Measurements from ENCODE around the gene PIEZO1. TPM values are rescaled to one million over a fixed set of nuclear protein-coding genes. Genes with fewer than 3 reads are reported as not detected.

PIEZO1 gene
- polyA plus RNA-seq, 1 of the 3 experiments (the other 2 are of a cell fraction), result 184 TPM

DNA sequence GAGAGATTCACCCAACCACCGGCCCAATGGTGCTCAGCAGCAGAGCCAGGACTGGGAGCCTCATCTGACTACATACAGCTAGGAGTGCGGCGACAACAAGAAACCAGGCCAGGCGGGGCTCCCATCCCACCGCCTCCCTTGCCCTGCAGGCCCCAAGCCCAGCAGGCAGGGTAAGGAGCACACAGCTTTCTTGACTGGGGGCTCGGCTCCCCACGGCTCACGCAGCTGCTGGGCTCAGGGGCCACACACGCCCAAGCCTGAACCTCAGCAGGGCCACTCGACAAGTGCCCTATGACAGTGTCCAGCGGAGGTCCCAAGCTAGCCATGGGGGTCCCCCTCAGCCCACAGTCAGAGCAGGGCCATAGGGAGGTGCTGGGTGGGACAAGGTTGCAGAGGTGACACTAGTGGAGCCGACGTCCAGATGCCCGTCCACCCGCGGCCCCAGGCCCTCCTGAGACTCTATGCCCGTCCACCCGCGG is 13.7 kb downstream of the PIEZO1 start:
- WGBS (ENCODE audit: low lambda C conversion rate), result 83% methylated on average over 13 of the region's 19 CpGs
- Histone ChIP-seq H3K27me3 (ENCODE audit: insufficient read depth) (no peaks in the 10 kb centered on the region), H3F3A (replicated peaks; ENCODE audit: insufficient read depth) (peaks cover 34% of the 10 kb centered on the region), H3K36me3 (replicated peaks in 1 of 2; ENCODE audit: control insufficient read depth in 1 of 2, insufficient read depth in 2 of 2, low read length in 1 of 2) (no peaks in the 10 kb centered on the region), H3K4me2 (peak overlapping the region; percentile 79), H3K9ac (no peak overlapping the region), H3K9me2 (no peaks in the 10 kb centered on the region), H2AFZ (ENCODE audit: low read depth) (no peak overlapping the region), H3K79me2 (ENCODE audit: insufficient read depth) (peaks cover 94% of the 10 kb centered on the region), H3K27ac (ENCODE audit: low read depth in 2 of 2, low read length in 1 of 2) (peak overlapping the region in 1 of 2 experiments; percentile 88; a peak in 2 of 4 replicates), H4K20me1 (ENCODE audit: insufficient read depth) (peaks cover 94% of the 10 kb centered on the region), H3K4me1 (ENCODE audit: control insufficient read depth in 1 of 2, insufficient read depth in 2 of 2, low read depth in 1 of 2, low read length in 1 of 2) (peaks cover 35 to 67% of the 10 kb centered on the region in 2 experiments; a peak in 3 of 4 replicates), H3K9me3 (no peaks in the 10 kb centered on the region), H3K4me3 (ENCODE audit: low read depth in 2 of 2, low read length in 1 of 2) (no peak overlapping the region)
- POLR2A ChIA-PET, result interaction anchor here (0.5 kb wide), 1 partner anchor 193 kb away, joined by 4 read pairs; no protein-coding TSS in a partner anchor
- TF ChIP-seq CHD2 (IDR thresholded peaks at IDR 0.05; ENCODE audit: low read length, partially characterized antibody), result no peak
- CTCF ChIA-PET, result interaction anchor here (1.2 to 30.9 kb wide), 5 partner anchors 9 to 31 kb away, joined by 3 to 540 read pairs (median 8); no protein-coding TSS in a partner anchor
- no peak for DNase-seq

DNA sequence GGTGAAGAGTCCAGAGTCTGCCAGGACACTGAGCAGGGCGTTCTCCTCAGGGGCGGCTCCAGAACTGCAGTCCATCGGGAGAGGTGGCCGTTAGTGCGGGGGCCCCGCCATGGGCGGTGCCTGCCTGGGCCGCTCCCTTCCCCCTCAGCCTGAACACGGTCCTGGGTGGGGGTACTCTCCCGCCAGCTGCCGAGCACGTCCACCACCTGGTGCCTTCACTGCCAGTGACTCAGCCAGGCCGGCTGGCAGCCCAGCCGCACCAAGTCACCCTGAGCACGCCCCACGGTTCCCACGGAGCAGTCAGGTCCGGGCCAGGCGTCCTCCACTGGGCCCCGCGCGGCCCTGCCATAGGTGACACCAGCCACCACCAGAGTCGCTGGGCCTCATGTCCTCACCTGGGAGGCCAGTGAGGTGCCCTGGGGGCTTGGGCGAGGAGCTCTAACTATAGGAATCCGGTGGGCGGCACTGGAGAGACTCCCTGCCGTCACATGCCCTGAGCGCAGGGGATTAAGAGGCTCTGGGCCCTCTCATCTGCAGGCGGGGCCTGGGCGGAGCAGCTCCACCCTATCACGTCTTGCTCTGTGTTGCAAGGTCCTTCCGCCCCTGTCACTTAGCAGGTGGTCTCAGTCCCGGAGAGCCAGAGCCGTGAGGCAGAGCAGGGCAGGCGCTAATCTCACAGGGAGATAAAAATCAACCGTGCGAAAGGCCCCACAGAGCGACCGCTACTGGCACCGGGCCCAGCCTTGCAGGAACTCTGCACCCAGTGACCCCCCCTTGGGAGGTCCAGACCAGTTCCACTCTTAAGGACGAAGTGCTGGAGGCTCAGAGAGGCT is 14.3 kb downstream of the PIEZO1 start:
- Histone ChIP-seq H3K9ac (peak overlapping the region; percentile 42; the same call in 1 of the 2 replicates), H3F3A (replicated peaks; ENCODE audit: insufficient read depth) (peaks cover 34% of the 10 kb centered on the region), H3K79me2 (ENCODE audit: insufficient read depth) (peaks cover 94% of the 10 kb centered on the region), H3K4me1 (ENCODE audit: control insufficient read depth in 1 of 2, insufficient read depth in 2 of 2, low read depth in 1 of 2, low read length in 1 of 2) (peaks cover 35 to 67% of the 10 kb centered on the region in 2 experiments; a peak in 3 of 4 replicates), H3K27me3 (ENCODE audit: insufficient read depth) (no peaks in the 10 kb centered on the region), H3K9me2 (no peaks in the 10 kb centered on the region), H3K4me2 (peak overlapping the region; percentile 79), H3K9me3 (no peaks in the 10 kb centered on the region), H3K27ac (ENCODE audit: low read depth in 2 of 2, low read length in 1 of 2) (peak overlapping the region; percentile 16 to 88; a peak in 3 of 4 replicates), H4K20me1 (ENCODE audit: insufficient read depth) (peaks cover 97% of the 10 kb centered on the region), H3K4me3 (ENCODE audit: low read depth in 2 of 2, low read length in 1 of 2) (peak overlapping the region; percentile 11 to 24; a peak in 2 of 4 replicates), H2AFZ (ENCODE audit: low read depth) (no peak overlapping the region), H3K36me3 (replicated peaks in 1 of 2; ENCODE audit: control insufficient read depth in 1 of 2, insufficient read depth in 2 of 2, low read length in 1 of 2) (no peaks in the 10 kb centered on the region)
- CTCF ChIA-PET, result interaction anchor here (0.7 to 30.9 kb wide), 7 partner anchors 10 to 284 kb away, joined by 3 to 540 read pairs (median 6); no protein-coding TSS in a partner anchor
- TF ChIP-seq ZBTB33 (IDR thresholded peaks at IDR 0.05; ENCODE audit: borderline replicate concordance, low read depth) (peak; percentile 56; the same call in 1 of the 2 replicates), RXRA (IDR thresholded peaks at IDR 0.05; ENCODE audit: borderline replicate concordance, low read depth) (peak; percentile 60; the same call in 1 of the 2 replicates), TEAD4 (IDR thresholded peaks at IDR 0.05; ENCODE audit: borderline replicate concordance, insufficient read depth) (0 out of 2 replicates have a peak, but pooled peaks have one; percentile 48), GATA2 (CRISPR knock-in tag; IDR thresholded peaks at IDR 0.05) (peak; percentile 89), EP300 (IDR thresholded peaks at IDR 0.05; ENCODE audit: borderline replicate concordance in 1 of 2, low read depth in 1 of 2, low read length in 1 of 2) (peak in 1 of 2 experiments; percentile 83; a peak in 1 of 4 replicates), POLR2AphosphoS5 (IDR thresholded peaks at IDR 0.05; ENCODE audit: low read depth, low read length) (peak; percentile 52; the same call in 1 of the 2 replicates), RAD21 (IDR thresholded peaks at IDR 0.05; ENCODE audit: low read length) (no peak), JUND (IDR thresholded peaks at IDR 0.05) (peak; percentile 66; the same call in 1 of the 2 replicates), TCF12 (IDR thresholded peaks at IDR 0.05) (peak; percentile 91), TAF1 (IDR thresholded peaks at IDR 0.05; ENCODE audit: borderline replicate concordance, low read depth, low read length) (0 out of 2 replicates have a peak, but pooled peaks have one; percentile 18), RCOR1 (IDR thresholded peaks at IDR 0.05; ENCODE audit: low read length) (peak; percentile 67), ELF1 (IDR thresholded peaks at IDR 0.05) (no peak), PBX3 (IDR thresholded peaks at IDR 0.05) (peak; percentile 75), USF1 (IDR thresholded peaks at IDR 0.05; ENCODE audit: borderline replicate concordance, low read depth) (peak; percentile 34; the same call in 1 of the 2 replicates), MEF2A (IDR thresholded peaks at IDR 0.05; ENCODE audit: borderline replicate concordance, low read depth) (no peak; the same call in 1 of the 2 replicates), FOSL2 (IDR thresholded peaks at IDR 0.05; ENCODE audit: borderline replicate concordance, low read depth) (peak; percentile 51; the same call in 1 of the 2 replicates), NFIC (IDR thresholded peaks at IDR 0.05; ENCODE audit: borderline replicate concordance) (peak; percentile 98)
- TF ChIP-seq, protein P1, sequence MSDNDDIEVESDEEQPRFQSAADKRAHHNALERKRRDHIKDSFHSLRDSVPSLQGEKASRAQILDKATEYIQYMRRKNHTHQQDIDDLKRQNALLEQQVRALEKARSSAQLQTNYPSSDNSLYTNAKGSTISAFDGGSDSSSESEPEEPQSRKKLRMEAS (IDR thresholded peaks at IDR 0.05; ENCODE audit: low read depth), result peak; percentile 64
- TF ChIP-seq, protein P2, sequence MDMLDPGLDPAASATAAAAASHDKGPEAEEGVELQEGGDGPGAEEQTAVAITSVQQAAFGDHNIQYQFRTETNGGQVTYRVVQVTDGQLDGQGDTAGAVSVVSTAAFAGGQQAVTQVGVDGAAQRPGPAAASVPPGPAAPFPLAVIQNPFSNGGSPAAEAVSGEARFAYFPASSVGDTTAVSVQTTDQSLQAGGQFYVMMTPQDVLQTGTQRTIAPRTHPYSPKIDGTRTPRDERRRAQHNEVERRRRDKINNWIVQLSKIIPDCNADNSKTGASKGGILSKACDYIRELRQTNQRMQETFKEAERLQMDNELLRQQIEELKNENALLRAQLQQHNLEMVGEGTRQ (IDR thresholded peaks at IDR 0.05; ENCODE audit: borderline replicate concordance, low read depth, low read length), result no peak
- 9% methylated on average over 18 of the region's 41 CpGs for WGBS (ENCODE audit: low lambda C conversion rate)
- POLR2A ChIA-PET, result interaction anchor here (0.5 kb wide), 1 partner anchor 192 kb away, joined by 4 read pairs; no protein-coding TSS in a partner anchor
- DNase-seq, result peak; percentile 78

Data from SK-N-SH (cell line).